Adrenal gland (tissue), 12 donors: ENCODE results near the gene PRRG4. TPM values are rescaled to one million over a fixed set of nuclear protein-coding genes. Genes with fewer than 3 reads are reported as not detected.

Experiments used
- DNase-seq, 7 donors: peaks; one replicate each; pipeline ENCODE4 v3.0.0-alpha.2; 2019 to 2020
- H3K27ac ChIP-seq, 5 donors: fragments of 200-600 bp; sonication (generic) in 4 of 5; 1 replicate in 3 of 5; 2 replicates in 2 of 5; pipeline versions ENCODE4 v1.5.1 to v1.8.0; 2016 to 2020; ENCODE audit warnings: mild to moderate bottlenecking in 1 of 5
- H3K27me3 ChIP-seq: fragments of 200-600 bp; 2 replicates; pipeline ENCODE4 v1.8.0; 2021
- H3K36me3 ChIP-seq, 2 donors: fragments of 200-600 bp; replicated peaks in 1 of 2; 1 replicate in 1 of 2; 2 replicates in 1 of 2; pipeline versions ENCODE4 v1.5.1 to v1.8.0; 2018 to 2022
- H3K4me1 ChIP-seq, 2 donors: fragments of 200-600 bp; replicated peaks in 1 of 2; 1 replicate in 1 of 2; 2 replicates in 1 of 2; pipeline versions ENCODE4 v1.5.1 to v1.8.0; 2018 to 2021
- H3K4me3 ChIP-seq, 4 donors: fragments of 200-600 bp; sonication (generic) in 3 of 4; one replicate each; pipeline ENCODE4 v1.5.1; 2016 to 2018
- H3K9me3 ChIP-seq, 3 donors: fragments of 200-600 bp; sonication (generic) in 1 of 3; replicated peaks in 1 of 3; 1 replicate in 2 of 3; 2 replicates in 1 of 3; pipeline versions ENCODE4 v1.5.1 to v1.8.0; 2016 to 2021
- CTCF ChIP-seq, 6 experiments: fragments of 450-650 bp in 4 of 6; fragments of 200-600 bp in 2 of 6; sonication (generic) in 1 of 6; IDR thresholded peaks; 1 replicate in 5 of 6; 2 replicates in 1 of 6; pipeline versions ENCODE4 v1.5.1 to v1.8.0; 2016 to 2021; ENCODE audit warnings: antibody characterized with exemption in 6 of 6, mild to moderate bottlenecking in 2 of 6, moderate library complexity in 1 of 6
- POLR2A ChIP-seq, 2 donors: fragments of 450-650 bp; IDR thresholded peaks; one replicate each; pipeline ENCODE4 v1.6.1; 2017; ENCODE audit warnings: antibody characterized with exemption in 2 of 2, mild to moderate bottlenecking in 2 of 2, moderate library complexity in 1 of 2
- WGBS, 4 donors: extraction: QIAGEN DNeasy Blood & Tissue Kit in 2 of 4; methylation state at CpG; one replicate each; pipeline versions ENCODE4 v1.1.5 to v1.1.7; 2013 to 2017; 5-methylcytosine and 5-hydroxymethylcytosine counted together
- intact Hi-C, 2 donors: fragments of 100-400 bp; cut with DNase I; formaldehyde crosslinking; loops; one replicate each; pipeline versions ENCODE4 v1.14.1 to v1.15.0; 2022 to 2023
- polyA plus RNA-seq, 3 donors: library from polyadenylated mRNA; stranded (reverse); fragments of 200-250 nt in 2 of 3; fragments of 350-450 nt in 1 of 3; fragmentation: Illumina TruSeq in 1 of 3; extraction: RNeasy Lipid Tissue Mini Kit (QIAGEN cat#74804) in 1 of 3; gene quantifications; one replicate each; pipeline ENCODE4 v1.2.3, GENCODE V29; 2013 to 2014
- total RNA-seq, 9 donors: library from RNA; depleted of rRNA in 4 of 9; stranded (reverse); fragments of >200 nt in 4 of 9; fragments of 120-200 nt in 1 of 9; fragmentation: NEBNext Ultra II Directional in 1 of 9; extraction: Animal tissue kit (Norgen Biotek cat#: 25700) in 1 of 9; gene quantifications; one replicate each; pipeline versions ENCODE4 v1.1.0 to v1.2.4, GENCODE V29; 2013 to 2023
- donor health status: healthy with polysubstance abuse.
- donor health status: Bipolar disorder and iron deficiency.
- donor health status: DM: yes; HTN: yes; CAD: no.
- donor health status: DM: no; HTN: no; CAD: no.
- donor health status: DM: no; HTN: no; CAD: no.
- donor health status: DM: yes; HTN: yes; CAD: no.

Gene PRRG4
- total and polyA plus RNA-seq, 12 donors = 0.11 to 3.5 (median 1.6) TPM

GRCh38 chr11:32839308-32839707, 9.6 kb downstream of the PRRG4 start:
- 90 to 99% (median 94%) methylated on average over 2 of the region's 2 CpGs for WGBS, 4 donors
- TF ChIP-seq CTCF (IDR thresholded peaks at IDR 0.05) = no peak
- no peak for TF ChIP-seq POLR2A (IDR thresholded peaks at IDR 0.05)
- no peak for DNase-seq
- Histone ChIP-seq H3K27me3 (no peaks in the 10 kb centered on the region), H3K9me3 (peaks cover 0 to 4% (median 0%) of the 10 kb centered on the region in 3 donors), H3K4me3 (no peak overlapping the region), H3K36me3 (no peaks in the 10 kb centered on the region), H3K4me1 (no peaks in the 10 kb centered on the region), H3K27ac (no peak overlapping the region)
- intact Hi-C loops = no loop called here

GRCh38 chr11:32840587-32840986, 10.9 kb downstream of the PRRG4 start:
- H3K27ac ChIP-seq = no peak overlapping the region
- no peaks in the 10 kb centered on the region for H3K4me1 ChIP-seq
- TF ChIP-seq POLR2A (IDR thresholded peaks at IDR 0.05) (no peak), CTCF (IDR thresholded peaks at IDR 0.05) (no peak)
- no peak for DNase-seq
- WGBS, 4 donors = 80 to 93% (median 88%) methylated on average over 2 of the region's 2 CpGs
- no peaks in the 10 kb centered on the region for H3K27me3 ChIP-seq
- no peaks in the 10 kb centered on the region for H3K36me3 ChIP-seq
- no peak overlapping the region for H3K4me3 ChIP-seq
- intact Hi-C loops = no loop called here
- H3K9me3 ChIP-seq = peaks cover 0 to 4% (median 0%) of the 10 kb centered on the region in 3 donors

- peaks cover 0 to 4% (median 0%) of the 10 kb centered on the region in 3 donors for H3K9me3 ChIP-seq
- intact Hi-C loops = no loop called here
- H3K27me3 ChIP-seq = no peaks in the 10 kb centered on the region
- TF ChIP-seq CTCF (IDR thresholded peaks at IDR 0.05) = no peak
- no peak for TF ChIP-seq POLR2A (IDR thresholded peaks at IDR 0.05)
- H3K4me1 ChIP-seq = no peaks in the 10 kb centered on the region
- no peaks in the 10 kb centered on the region for H3K36me3 ChIP-seq
- H3K4me3 ChIP-seq = no peak overlapping the region
- H3K27ac ChIP-seq = no peak overlapping the region
- 75 to 82% (median 79%) methylated on average over 3 of the region's 3 CpGs for WGBS, 4 donors
- DNase-seq = no peak
Observed at GRCh38 chr11:32843544-32843943, 13.8 kb downstream of the PRRG4 start.

GRCh38 chr11:32847511-32847910, 17.8 kb downstream of the PRRG4 start:
- no peak overlapping the region for H3K27ac ChIP-seq
- 79 to 89% (median 83%) methylated on average over 2 of the region's 2 CpGs for WGBS, 4 donors
- H3K9me3 ChIP-seq = no peaks in the 10 kb centered on the region
- no peaks in the 10 kb centered on the region for H3K4me1 ChIP-seq
- DNase-seq = no peak
- intact Hi-C loops = no loop called here
- H3K36me3 ChIP-seq = no peaks in the 10 kb centered on the region
- H3K4me3 ChIP-seq = no peak overlapping the region
- no peak for TF ChIP-seq POLR2A (IDR thresholded peaks at IDR 0.05)
- TF ChIP-seq CTCF (IDR thresholded peaks at IDR 0.05) = no peak
- H3K27me3 ChIP-seq = no peaks in the 10 kb centered on the region
